Measurements from ENCODE around the gene PNP.
A peak's percentile ranks its signal among the peaks of the same experiment; 100 is the strongest.

Gene PNP

DNA sequence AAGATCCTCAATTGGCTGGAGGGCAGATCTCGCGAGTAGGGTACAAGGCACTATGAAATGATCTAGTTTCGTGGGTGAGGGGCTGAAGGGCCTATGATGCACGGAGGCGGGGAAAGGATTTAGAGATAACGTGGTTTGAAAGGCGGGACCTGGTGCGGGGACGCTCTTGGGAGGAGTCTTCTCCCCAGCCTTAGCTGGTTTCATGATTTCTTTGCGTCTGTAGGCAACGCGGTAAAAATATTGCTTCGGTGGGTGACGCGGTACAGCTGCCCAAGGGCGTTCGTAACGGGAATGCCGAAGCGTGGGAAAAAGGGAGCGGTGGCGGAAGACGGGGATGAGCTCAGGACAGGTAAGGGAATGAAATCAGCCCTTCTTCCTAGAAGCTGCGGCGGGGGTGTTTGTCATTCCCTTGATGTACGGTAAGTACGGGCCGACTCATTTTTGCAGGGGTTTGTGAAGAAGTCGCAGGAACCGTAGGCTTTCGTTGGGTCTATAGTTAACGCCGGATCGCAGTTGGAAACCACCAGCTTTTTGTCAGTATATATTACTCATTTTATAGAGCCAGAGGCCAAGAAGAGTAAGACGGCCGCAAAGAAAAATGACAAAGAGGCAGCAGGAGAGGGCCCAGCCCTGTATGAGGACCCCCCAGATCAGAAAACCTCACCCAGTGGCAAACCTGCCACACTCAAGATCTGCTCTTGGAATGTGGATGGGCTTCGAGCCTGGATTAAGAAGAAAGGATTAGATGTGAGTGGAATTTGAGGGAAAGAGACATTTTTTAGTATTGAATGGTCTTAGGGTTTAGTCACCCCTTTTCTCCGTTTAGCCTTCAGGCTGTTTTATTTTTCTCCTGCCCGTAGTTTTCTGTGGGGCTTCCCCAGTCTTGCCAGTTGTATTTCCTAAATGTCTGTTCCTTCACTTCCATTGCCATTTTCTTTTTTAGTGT is 13.6 kb upstream of the PNP start:
- DNase-seq = peak; percentile 23

DNA sequence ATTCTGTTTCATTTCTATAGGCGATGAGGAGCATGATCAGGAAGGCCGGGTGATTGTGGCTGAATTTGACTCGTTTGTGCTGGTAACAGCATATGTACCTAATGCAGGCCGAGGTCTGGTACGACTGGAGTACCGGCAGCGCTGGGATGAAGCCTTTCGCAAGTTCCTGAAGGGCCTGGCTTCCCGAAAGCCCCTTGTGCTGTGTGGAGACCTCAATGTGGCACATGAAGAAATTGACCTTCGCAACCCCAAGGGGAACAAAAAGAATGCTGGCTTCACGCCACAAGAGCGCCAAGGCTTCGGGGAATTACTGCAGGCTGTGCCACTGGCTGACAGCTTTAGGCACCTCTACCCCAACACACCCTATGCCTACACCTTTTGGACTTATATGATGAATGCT is 12.2 kb upstream of the PNP start:
- no peak for DNase-seq

DNA sequence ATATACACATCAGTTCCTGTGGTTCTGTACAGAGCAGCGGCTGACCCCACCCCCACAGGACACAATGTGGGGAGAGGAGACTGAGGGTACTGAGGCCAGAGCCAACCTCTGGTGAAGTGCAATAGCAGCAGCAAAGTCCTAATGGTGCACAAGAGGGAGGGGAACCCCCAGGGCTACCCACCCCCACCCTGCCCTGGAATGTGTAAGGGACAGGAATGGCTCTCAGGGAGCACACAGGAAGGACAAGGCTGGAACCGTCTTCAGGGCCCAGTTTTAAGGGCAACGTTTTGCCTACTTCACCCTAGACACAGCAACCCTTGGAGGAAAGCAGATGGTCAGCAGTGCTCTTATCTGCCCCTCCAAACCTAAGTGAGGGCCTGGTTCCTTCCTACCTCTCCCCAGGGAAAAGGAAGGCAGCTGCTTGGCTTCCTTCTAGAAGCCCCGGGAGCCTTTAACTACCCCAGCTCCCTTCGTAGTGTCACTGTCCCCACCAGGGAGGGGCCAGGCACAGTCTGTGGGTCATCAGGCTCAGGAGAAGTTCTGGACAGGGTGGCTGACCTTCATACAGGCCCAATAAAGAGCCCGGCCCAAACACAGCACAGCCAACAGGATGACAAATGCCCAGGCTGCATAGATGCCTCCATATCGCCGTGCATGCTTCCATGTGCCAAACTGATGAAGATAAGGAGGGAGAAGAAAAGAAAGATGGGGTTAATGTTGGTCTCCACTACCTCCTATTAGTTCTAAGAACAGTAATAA is 11.0 kb upstream of the PNP start:
- no peak for DNase-seq

DNA sequence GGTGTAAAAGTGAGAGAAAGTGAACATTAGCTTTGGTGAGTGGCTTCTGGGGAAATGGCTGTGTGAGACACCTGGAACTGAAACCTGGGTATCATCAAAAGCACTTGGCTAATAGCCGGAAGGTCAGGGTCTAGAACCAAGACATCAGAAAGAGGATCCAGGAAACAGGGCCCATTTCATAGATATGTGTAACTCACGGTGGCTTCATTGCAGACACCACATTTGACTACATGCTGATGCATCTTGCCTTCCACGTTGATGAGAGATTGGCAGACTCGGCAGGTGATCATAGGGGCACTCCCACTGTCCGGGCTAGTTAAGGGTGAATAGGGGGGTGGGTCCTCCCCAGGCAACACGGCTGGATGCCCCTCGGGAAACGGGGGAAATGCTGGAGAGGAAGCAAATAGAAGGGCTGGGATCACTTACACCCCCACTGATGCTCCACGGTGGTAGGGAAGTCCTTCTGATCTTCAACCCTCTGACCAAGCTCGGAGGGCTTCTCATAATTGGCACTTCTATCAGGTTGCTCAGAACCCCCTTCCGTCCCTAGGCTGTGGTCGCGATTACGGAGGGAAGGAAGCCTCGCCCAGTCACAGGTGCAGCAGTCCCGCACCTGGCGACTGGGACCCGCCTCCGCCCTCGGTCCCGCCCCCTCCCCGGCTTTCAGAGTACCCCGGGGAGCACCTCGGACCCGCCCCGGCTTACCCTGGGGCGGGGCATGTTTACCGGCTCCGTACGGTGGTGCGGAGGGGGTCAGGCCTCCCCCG is 8.6 kb upstream of the PNP start:
- peak; percentile 32 for DNase-seq

DNA sequence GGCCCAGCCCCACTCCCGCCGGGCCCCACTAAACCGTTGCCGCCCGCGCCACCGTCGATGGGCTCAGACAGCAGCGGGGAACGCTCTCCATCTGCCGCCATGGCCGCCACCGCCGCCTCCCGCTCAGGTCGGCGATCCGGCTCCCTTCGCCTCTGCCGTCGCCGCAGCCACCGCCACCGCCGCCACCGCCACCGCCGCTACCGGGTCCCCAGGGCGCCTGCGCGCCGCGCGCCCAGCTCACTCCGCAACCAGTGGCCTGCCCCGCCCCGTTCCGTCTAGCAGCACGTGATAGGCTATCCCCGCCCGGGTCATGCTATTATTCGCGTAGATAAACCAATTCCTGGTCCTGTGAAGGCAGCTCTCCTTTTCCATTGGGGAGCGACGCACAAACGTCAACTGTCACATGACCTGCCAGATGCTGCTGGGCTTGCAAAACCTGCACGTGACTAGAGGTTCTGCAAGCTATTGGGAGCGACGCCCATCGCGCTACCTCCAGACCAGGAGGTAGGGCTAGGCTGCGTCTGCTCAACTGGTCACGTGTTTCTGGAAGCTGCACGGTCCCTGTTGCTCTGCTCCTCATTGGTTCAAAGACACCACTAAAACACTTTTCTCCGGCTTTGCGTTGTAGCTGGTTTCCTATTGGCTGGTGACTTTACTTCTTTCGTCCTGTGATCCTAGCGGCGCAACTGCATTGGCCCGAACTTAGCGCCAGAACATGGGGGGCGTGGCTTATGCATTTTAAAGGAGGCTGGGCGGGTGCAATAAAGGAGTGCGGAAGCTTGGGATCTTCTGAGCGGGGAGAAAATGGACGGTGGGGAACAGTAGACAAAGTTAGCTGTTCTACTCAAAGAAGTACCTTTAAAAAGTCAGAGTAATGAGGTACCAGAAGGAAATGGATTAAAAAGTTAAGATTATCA is 7.7 kb upstream of the PNP start, which contains the start of gene PIP4P1:
Gene PIP4P1 (minus strand): TSS at position 210 of the 917 bp plus-strand sequence. CDS start 109 bp downstream, at position 101.
- DNase-seq = peak; percentile 99

DNA sequence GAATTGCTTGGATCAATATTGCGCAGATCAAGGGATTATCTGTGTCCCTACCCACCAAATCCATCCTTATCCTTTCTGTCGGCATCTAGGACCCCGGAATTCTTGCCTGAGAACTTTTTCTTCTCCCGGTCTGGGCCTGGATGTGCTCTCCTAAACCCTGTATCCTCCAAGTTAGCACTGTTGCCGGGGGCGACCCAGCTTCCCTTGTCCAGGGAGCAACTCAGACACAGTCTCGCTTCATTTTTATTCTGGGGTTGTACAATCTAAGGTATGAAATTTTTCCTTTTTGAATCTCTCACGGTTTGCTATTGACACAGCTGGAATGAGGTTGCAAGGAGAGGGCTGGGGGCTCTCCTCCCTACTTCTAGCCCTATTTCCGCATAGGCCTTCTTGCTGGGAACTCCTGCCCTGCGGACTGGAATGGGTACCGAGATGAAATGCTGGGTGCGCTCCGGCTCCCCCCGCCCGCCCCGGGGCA is 403 bp upstream of the PNP start:
- DNase-seq = no peak

DNA sequence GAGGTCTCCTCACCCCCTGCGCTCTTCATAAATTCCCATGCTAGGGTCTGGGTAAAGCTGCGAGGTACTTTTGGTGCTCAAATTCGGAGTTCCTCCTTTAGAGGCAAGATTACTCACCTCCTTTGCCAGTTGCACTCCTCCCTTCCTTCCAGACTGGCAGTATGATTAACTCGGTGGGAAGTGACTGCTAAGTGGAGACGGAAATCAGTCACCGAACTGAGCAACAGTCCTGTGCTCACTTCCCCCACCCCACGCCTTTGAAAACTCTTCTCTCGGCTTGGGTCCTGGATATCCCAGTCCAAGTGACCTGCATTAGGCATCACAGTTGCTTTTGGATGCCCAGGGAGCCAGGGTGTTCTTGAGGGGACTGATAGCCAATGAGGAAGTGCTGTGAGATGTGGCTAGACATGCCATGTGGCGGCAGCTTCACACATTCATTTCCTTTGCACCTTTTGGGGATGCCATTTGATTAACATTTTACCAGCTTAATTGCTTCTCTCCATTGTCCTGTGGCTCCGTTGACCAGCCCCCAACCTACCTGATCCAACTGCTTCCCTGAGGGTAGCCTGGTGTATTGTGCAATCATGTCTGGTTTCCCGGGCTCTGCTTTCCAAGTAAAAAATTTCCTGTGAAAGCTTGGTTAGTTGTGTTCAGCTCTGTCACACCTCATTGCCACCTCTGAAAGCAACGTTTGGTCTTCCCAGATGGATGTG is 840 bp downstream of the PNP start:
- DNase-seq = peak; percentile 88

DNA sequence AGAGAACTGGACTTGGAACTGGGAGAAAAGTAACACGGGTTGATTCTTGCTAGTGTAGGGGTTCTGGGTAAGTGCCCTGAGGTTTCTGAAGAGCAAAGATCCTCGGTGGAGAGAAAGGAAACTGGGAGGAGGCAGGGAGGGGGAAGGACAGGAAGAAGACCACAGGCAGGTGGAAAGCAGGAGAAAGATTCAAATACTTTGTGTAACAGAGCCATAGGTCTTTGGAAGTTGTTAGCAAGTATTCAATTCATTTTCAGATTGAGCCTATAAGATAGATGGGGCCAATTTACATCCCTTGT is 1.3 kb downstream of the PNP start:
- no peak for DNase-seq

DNA sequence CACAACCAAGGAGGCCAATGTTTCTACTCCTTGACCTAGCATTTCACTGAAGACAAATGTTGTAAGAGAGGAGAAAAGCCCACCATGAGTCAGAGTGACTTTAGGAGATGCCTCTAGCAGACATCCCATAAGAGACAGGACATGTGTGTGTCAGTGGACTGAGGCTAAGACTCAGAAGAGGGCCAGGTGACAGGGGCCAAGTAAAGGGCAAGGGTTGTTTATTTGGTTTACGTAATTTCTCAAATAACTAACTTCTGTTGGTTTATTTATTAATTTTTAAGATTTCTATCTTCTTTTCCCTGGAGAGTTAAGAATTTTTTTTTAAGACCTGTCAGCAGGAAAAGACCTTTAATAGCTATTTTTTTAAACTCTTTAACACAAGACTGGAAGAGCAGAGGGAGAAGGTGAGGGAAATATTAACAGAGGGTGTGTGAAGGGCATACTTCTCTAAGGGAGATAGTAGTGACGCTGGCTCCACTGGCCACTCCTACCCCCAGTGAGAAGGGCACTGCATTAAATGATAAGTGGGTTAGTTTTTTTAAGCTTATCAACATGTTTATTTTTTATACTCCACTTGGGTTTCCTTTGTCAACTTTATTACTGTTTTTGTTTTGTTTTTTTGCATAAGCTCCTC is 3.4 kb downstream of the PNP start:
- no peak for DNase-seq

DNA sequence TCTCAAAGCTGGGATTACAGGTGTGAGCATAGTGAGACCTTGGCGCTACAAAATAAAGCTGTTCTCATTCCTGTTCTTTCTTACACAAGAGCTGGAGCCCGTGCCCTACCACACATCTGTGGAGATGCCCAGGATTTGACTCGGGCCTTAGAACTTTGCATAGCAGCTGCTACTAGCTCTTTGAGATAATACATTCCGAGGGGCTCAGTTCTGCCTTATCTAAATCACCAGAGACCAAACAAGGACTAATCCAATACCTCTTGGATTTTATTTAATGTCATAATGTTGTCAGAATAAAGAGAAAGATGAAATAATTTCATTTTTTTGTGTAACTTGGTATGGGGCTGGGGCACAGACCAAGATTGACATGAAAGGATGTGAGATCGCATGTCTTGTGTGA is 7.6 kb downstream of the PNP start:
- DNase-seq = no peak

DNA sequence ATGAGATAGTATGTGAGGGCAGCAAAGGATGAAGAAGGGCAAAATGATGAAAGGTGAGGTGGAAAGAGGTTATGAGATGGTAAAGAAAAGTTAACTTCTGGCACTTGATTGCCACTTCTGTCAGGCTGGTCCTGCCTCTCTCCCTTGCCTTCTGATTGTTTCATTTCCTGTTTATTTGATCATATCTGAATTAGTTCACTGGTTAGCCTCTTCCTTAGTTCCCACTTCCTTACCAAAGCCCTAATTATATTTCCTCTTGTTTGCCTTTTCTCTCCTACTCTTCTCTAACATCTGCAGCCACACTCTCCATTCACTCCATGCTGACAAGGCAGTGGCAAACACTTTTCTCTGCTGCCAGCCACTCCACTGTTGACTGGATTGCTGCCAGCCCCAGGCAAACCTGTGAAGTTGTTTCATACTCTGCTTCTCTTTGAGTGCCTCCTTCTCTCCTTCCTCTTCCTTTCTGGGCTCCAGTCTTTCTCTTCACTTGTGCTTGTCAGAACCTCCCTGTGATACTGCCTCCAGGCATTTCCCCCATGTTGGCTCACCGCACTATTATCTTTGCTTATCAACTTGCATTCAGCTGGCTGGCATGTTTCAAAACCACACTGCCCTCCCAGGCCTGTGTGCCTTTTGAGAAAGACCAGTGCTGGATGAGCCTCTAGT is 8.1 kb downstream of the PNP start:
- peak; percentile 44 for DNase-seq

DNA sequence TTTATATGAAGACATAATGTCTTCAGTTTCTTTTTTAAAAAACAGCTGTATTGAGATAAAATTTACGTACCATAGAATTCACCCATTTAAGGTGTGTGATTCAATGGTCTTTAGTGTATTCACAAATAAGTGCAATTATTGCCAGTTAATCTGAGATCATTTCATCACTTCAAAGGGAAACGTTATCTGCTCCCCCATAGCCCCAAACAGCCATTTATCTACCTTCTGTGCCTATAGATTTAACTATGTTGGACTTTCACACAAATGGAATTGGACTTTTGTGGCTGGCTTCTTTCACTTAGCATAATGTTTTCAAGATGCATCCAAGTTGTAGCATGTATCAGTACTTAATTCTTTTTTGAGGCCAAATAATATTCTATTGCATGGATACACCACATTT is 9.7 kb downstream of the PNP start:
- no peak for DNase-seq

DNA sequence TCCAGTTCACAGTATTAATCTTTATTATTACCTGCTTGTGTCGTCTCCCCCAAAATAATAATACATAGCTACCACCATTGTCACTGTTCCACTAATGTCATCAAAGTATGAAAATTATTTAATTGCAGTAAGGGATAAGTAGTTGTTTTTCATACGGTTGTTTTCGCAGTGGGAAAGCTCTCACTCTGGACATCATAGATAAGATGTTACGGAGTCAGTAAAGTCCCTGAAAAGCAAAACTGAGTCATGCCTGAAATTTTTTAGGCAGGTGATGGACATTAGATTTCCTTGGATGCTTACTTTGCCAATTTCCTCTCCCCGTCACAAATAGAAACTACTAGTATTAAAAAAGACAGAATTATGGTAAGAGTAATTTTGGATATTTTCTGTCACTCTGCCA is 13.2 kb downstream of the PNP start:
- DNase-seq = no peak

DNA sequence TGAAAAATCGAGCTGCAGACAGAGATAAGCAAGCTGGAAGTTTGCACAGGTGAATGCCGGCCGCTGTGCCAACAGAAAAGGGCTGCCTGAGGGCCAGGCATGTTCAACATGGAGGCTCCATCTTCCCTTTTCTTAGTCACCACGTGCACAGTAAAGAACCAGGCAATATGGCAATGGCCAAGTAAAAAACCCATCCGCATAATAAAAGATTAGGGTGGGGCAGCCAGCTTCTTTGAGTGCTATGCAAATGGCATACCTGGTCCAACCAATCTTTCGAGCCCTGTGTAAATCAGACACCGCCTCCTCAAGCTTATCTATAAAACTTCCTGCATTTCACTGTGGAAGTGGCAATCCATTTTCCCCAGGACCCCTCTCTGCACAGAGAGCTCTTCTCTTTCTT is 16.7 kb downstream of the PNP start:
- no peak for DNase-seq

DNA sequence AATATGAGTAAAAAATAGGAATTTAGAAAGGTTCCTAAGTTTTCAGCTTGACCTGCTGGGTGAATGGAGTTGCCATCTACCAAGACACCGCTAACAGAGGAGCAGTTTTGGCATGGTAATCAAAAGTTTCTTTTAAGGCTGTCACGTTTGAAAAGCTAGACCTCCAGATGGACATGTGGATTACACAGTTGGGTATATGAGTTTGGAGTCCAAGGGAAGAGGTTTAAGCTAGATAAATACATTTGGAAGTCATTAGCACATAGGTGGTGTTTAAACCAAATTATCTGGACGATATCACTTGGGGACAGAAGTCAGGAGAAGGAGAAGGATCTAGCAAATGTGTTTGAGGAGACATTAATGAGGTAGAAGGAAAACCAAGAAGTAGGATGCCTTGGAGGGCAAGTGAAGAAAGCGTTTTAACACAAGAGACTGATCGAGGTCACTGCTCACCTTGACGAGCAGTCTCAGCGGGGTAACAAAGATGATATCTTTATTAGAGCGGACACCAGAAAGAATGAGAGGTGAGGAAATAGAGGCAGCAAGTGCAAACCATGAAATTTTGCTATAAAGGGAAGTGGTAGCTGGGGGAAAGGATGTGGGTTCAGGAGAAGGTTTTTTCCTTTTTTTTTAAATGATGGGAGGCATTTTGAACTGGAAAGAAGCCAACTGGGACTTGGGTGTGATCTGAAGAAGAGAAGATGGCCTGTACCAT is 17.6 kb downstream of the PNP start:
- no peak for DNase-seq

DNA sequence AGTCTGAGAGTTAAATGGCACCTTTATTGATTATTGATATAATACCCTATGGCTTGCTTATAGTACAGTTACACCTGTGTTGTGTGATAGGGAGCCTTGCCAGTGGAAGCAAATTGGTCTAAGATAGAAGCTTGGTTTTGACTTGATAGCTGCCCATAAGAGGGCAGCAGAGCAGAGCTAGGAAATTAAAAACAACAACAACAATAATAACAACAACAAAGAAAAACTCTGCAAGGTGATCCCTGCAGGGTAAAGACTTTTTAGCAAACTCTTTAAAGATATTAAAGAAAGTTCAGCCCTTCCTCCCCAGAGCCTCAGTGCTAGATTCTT is 18.2 kb downstream of the PNP start:
- no peak for DNase-seq

DNA sequence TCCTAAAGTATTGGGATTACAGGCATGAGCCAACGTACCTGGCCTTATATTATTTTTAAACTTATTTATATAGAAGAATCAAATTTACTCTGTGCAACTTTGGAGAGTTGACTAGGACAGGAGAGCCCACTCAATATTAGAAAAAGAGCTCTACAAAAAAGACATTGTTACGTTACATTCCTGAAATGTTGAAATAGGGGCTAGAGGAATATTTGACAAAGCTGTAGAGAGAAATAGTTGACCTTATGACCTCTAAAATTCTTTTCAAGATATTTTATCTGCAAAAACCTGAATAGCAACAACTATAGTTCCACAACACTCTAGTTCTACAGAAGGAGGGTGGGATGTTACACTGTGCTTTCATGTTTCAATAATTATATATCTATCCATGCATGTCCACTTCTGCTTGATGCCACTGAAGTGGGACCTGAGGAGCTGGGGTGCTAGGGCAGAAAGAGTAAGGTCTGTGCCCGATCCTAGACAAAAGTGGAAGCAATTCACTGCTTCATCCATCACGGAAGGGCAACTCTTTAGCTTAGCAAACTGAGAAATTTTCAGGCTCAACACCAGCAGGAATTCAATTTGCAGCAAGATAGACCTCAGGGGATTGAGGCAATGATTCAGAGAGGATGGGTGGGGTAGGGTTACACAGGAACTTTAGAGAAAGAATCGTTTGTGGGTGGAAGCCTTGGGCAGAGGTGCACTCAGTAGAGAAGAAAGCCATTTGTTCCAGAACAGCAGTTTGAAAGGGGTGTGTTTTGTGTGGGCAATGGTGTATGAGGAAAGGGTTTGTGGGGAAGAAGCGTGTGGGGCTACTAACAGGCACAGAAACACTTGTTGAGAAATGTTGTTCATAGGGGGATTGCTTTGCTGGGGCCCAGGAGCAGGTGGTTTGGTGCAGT is 20.1 kb downstream of the PNP start:
- DNase-seq = no peak

DNA sequence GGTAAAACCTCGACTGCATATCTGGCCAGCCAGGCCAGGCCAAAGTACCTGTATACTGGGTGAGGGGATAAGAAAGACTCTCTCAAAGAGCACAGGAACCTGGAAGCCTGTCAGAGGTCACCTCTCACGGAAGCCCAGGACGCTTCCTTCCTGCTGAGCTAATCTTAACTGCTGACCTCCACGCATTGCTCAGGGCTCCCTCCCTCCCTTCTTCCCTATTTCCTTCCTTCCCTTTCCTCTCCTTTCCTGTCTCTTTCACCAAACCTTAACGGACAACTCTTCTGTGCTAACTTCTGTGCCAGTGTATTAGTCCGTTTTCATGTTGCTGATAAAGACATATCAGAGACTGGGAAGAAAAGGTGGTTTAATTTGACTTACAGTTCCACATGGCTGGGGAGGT is 21.4 kb downstream of the PNP start:
- no peak for DNase-seq

DNA sequence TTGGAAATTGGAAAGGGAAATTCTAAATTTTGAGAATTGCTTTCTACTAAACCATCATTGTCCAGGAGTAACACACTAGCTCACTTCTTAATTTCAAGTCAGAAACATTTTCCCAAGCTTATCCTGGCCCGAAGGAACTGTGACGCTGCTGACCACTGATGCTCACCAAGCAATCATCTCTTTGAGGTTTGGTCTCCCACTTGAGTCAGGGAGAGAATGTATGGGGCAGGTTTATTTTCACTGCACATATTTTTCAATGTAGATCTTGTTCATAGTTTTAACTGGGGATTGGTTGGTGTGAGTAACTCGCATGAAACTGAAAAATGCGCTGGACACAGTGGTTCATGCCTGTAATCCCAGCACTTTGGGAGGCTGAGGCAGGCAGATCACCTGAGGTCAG is 23.3 kb downstream of the PNP start:
- DNase-seq = no peak
